Activated T-cell treated with anti-CD3 and anti-CD28 coated beads, Interleukin-2, amount 50 U/mL, for 24 hours (primary cell): ENCODE results near the gene AP2B1.
"Not testable (repeated sequence)": the region's sequence is repeated elsewhere in the genome, so short reads cannot be mapped to it uniquely, and the experiment has no call there.

ENCODE experiments used
- DNase-seq: peaks from one replicate; pipeline ENCODE4 v3.0.0-alpha.2; 2020
- H3K27ac Mint-ChIP-seq: 2 replicates; pipeline ENCODE4 v1.8.0; 2020; ENCODE audit warnings: mild to moderate bottlenecking, mixed read lengths
- H3K27me3 Mint-ChIP-seq: 2 replicates; pipeline ENCODE4 v1.8.0; 2020; ENCODE audit warnings: mixed read lengths
- H3K36me3 Mint-ChIP-seq: 2 replicates; pipeline ENCODE4 v1.8.0; 2020; ENCODE audit warnings: low read depth, mixed read lengths
- H3K4me1 Mint-ChIP-seq: 2 replicates; pipeline ENCODE4 v1.8.0; 2020; ENCODE audit warnings: low read depth, mixed read lengths
- H3K4me3 Mint-ChIP-seq: 2 replicates; pipeline ENCODE4 v1.8.0; 2020; ENCODE audit warnings: mild to moderate bottlenecking, moderate library complexity, mixed read lengths
- H3K9me3 Mint-ChIP-seq: 2 replicates; pipeline ENCODE4 v1.8.0; 2020; ENCODE audit warnings: mixed read lengths

AP2B1 gene

GRCh38 chr17:35596072-35596471 is 8.9 kb downstream of the AP2B1 start:
- peaks cover 19% of the 10 kb centered on the region for H3K4me1 Mint-ChIP-seq
- DNase-seq, result no peak
- H3K27ac Mint-ChIP-seq, result no peak overlapping the region
- peaks cover 76% of the 10 kb centered on the region for H3K36me3 Mint-ChIP-seq
- H3K9me3 Mint-ChIP-seq, result no peaks in the 10 kb centered on the region
- H3K27me3 Mint-ChIP-seq, result no peaks in the 10 kb centered on the region
- H3K4me3 Mint-ChIP-seq, result no peak overlapping the region

GRCh38 chr17:35596530-35597233 is 9.6 kb downstream of the AP2B1 start:
- Mint-ChIP-seq H3K36me3 (peaks cover 81% of the 10 kb centered on the region), H3K9me3 (no peaks in the 10 kb centered on the region), H3K4me1 (peaks cover 19% of the 10 kb centered on the region), H3K27me3 (no peaks in the 10 kb centered on the region), H3K27ac (no peak overlapping the region), H3K4me3 (no peak overlapping the region)
- no peak for DNase-seq

- DNase-seq, result no peak
- Mint-ChIP-seq H3K4me3 (no peak overlapping the region), H3K27me3 (no peaks in the 10 kb centered on the region), H3K4me1 (peaks cover 19% of the 10 kb centered on the region), H3K36me3 (peaks cover 87% of the 10 kb centered on the region), H3K9me3 (no peaks in the 10 kb centered on the region), H3K27ac (no peak overlapping the region)
Observed at GRCh38 chr17:35597604-35598003, 10.5 kb downstream of the AP2B1 start.

- Mint-ChIP-seq H3K36me3 (peaks cover 92% of the 10 kb centered on the region), H3K27ac (no peak overlapping the region), H3K4me3 (no peak overlapping the region), H3K9me3 (no peaks in the 10 kb centered on the region), H3K4me1 (peaks cover 5% of the 10 kb centered on the region), H3K27me3 (no peaks in the 10 kb centered on the region)
- DNase-seq, result no peak
Observed at GRCh38 chr17:35603674-35604073, 16.6 kb downstream of the AP2B1 start.

- Mint-ChIP-seq H3K9me3 (no peaks in the 10 kb centered on the region), H3K36me3 (peaks cover 85% of the 10 kb centered on the region), H3K27ac (peak overlapping the region; percentile 64), H3K4me1 (peaks cover 5% of the 10 kb centered on the region), H3K27me3 (no peaks in the 10 kb centered on the region), H3K4me3 (no peak overlapping the region)
- no peak for DNase-seq
Observed at GRCh38 chr17:35605678-35606077, 18.6 kb downstream of the AP2B1 start.

GRCh38 chr17:35607239-35607847 is 20.2 kb downstream of the AP2B1 start:
- Mint-ChIP-seq H3K9me3 (no peaks in the 10 kb centered on the region), H3K27me3 (no peaks in the 10 kb centered on the region), H3K4me3 (no peak overlapping the region), H3K27ac (no peak overlapping the region), H3K36me3 (peaks cover 85% of the 10 kb centered on the region), H3K4me1 (peaks cover 4% of the 10 kb centered on the region)
- DNase-seq, result no peak

GRCh38 chr17:35609831-35610230 is 22.7 kb downstream of the AP2B1 start:
- DNase-seq, result no peak
- H3K4me3 Mint-ChIP-seq, result no peak overlapping the region
- H3K4me1 Mint-ChIP-seq, result peaks cover 4% of the 10 kb centered on the region
- H3K27ac Mint-ChIP-seq, result no peak overlapping the region
- H3K9me3 Mint-ChIP-seq, result no peaks in the 10 kb centered on the region
- no peaks in the 10 kb centered on the region for H3K27me3 Mint-ChIP-seq
- H3K36me3 Mint-ChIP-seq, result peaks cover 84% of the 10 kb centered on the region

- not testable (repeated sequence) for H3K27ac Mint-ChIP-seq, DNase-seq, H3K27me3 Mint-ChIP-seq, H3K4me1 Mint-ChIP-seq, H3K4me3 Mint-ChIP-seq, H3K9me3 Mint-ChIP-seq
- peaks cover 82% of the 10 kb centered on the region for H3K36me3 Mint-ChIP-seq
Observed at GRCh38 chr17:35610746-35611145, 23.6 kb downstream of the AP2B1 start.

GRCh38 chr17:35612924-35613521 is 25.9 kb downstream of the AP2B1 start:
- peaks cover 78% of the 10 kb centered on the region for H3K36me3 Mint-ChIP-seq
- H3K27ac Mint-ChIP-seq, result no peak overlapping the region
- no peak overlapping the region for H3K4me3 Mint-ChIP-seq
- no peaks in the 10 kb centered on the region for H3K27me3 Mint-ChIP-seq
- no peaks in the 10 kb centered on the region for H3K9me3 Mint-ChIP-seq
- no peak for DNase-seq
- H3K4me1 Mint-ChIP-seq, result no peaks in the 10 kb centered on the region

GRCh38 chr17:35614810-35615209 is 27.7 kb downstream of the AP2B1 start:
- Mint-ChIP-seq H3K4me1 (peaks cover 1% of the 10 kb centered on the region), H3K27ac (no peak overlapping the region), H3K4me3 (no peak overlapping the region), H3K36me3 (peaks cover 77% of the 10 kb centered on the region), H3K9me3 (no peaks in the 10 kb centered on the region), H3K27me3 (no peaks in the 10 kb centered on the region)
- DNase-seq, result no peak

GRCh38 chr17:35616536-35616935 is 29.4 kb downstream of the AP2B1 start:
- no peak for DNase-seq
- Mint-ChIP-seq H3K4me1 (peaks cover 3% of the 10 kb centered on the region), H3K27me3 (no peaks in the 10 kb centered on the region), H3K9me3 (no peaks in the 10 kb centered on the region), H3K36me3 (peaks cover 77% of the 10 kb centered on the region), H3K27ac (no peak overlapping the region), H3K4me3 (no peak overlapping the region)

- Mint-ChIP-seq H3K27ac (no peak overlapping the region), H3K4me1 (peaks cover 3% of the 10 kb centered on the region), H3K36me3 (peaks cover 73% of the 10 kb centered on the region), H3K27me3 (no peaks in the 10 kb centered on the region), H3K9me3 (no peaks in the 10 kb centered on the region), H3K4me3 (no peak overlapping the region)
- no peak for DNase-seq
Observed at GRCh38 chr17:35617505-35617904, 30.4 kb downstream of the AP2B1 start.

- no peaks in the 10 kb centered on the region for H3K9me3 Mint-ChIP-seq
Observed at GRCh38 chr17:35618628-35619027, 31.5 kb downstream of the AP2B1 start.

GRCh38 chr17:35621768-35622167 is 34.6 kb downstream of the AP2B1 start:
- DNase-seq, result no peak
- peaks cover 3% of the 10 kb centered on the region for H3K4me1 Mint-ChIP-seq

More at GRCh38 chr17:35618628-35619027, 31.5 kb downstream of the AP2B1 start:
- H3K4me3 Mint-ChIP-seq, result no peak overlapping the region
- H3K27ac Mint-ChIP-seq, result no peak overlapping the region
- no peak for DNase-seq
- peaks cover 3% of the 10 kb centered on the region for H3K4me1 Mint-ChIP-seq
- H3K27me3 Mint-ChIP-seq, result no peaks in the 10 kb centered on the region
- H3K36me3 Mint-ChIP-seq, result peaks cover 69% of the 10 kb centered on the region

GRCh38 chr17:35627417-35627816 is 40.3 kb downstream of the AP2B1 start:
- H3K4me1 Mint-ChIP-seq, result peaks cover 8% of the 10 kb centered on the region
- no peaks in the 10 kb centered on the region for H3K9me3 Mint-ChIP-seq
- no peak overlapping the region for H3K4me3 Mint-ChIP-seq
- no peaks in the 10 kb centered on the region for H3K27me3 Mint-ChIP-seq
- H3K36me3 Mint-ChIP-seq, result peaks cover 84% of the 10 kb centered on the region
- no peak for DNase-seq
- no peak overlapping the region for H3K27ac Mint-ChIP-seq

More at GRCh38 chr17:35621768-35622167, 34.6 kb downstream of the AP2B1 start:
- H3K27ac Mint-ChIP-seq, result no peak overlapping the region
- no peaks in the 10 kb centered on the region for H3K9me3 Mint-ChIP-seq
- peaks cover 78% of the 10 kb centered on the region for H3K36me3 Mint-ChIP-seq
- no peak overlapping the region for H3K4me3 Mint-ChIP-seq
- no peaks in the 10 kb centered on the region for H3K27me3 Mint-ChIP-seq
